Uterine smooth muscle cell (primary cell): Measurements from ENCODE around the gene TMEM237. TPM values are rescaled to one million over a fixed set of nuclear protein-coding genes. Genes with fewer than 3 reads are reported as not detected.

Experiments
- total RNA-seq: library from RNA; depleted of rRNA; stranded (reverse); fragments of >200 nt; gene quantifications from 2 replicates; pipeline ENCODE4 v1.2.3, GENCODE V29; 2014

TMEM237 gene, protein sequence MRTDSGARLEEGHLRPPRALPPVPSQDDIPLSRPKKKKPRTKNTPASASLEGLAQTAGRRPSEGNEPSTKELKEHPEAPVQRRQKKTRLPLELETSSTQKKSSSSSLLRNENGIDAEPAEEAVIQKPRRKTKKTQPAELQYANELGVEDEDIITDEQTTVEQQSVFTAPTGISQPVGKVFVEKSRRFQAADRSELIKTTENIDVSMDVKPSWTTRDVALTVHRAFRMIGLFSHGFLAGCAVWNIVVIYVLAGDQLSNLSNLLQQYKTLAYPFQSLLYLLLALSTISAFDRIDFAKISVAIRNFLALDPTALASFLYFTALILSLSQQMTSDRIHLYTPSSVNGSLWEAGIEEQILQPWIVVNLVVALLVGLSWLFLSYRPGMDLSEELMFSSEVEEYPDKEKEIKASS
- 37.7 and 44.3 TPM in 2 replicates for total RNA-seq

DNA sequence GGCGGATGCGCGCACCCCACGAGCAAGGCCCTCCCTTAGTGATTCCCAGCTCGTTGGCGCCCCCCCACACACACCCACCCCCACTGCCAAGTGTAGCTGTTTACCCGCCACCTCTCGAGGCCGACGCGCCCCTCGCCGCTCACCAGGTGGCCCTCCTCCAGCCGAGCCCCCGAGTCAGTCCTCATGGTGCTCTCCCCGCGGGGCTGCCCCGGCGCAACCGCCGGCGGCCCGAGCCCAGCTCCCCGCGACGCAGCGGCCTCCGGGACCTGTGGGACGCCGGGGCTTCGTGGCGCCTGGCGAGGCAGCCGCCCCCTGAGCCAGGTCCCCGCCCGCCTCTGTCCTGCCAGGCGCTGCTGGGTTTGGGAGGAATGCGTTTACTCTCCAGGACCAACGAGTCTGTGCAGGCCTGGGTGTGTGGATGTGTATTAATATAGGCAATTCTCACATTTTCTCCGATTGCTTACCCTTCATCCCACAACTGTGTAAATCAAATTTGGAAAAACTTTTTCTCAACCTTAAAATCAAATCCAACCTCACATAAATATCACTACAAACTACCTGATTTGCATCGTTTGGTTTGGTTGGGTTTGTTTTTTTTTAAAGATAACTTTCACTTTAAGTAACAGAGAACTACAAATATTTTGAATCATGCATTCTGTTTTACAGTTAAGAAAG, at the start of gene TMEM237:
TMEM237 (minus strand) TSS at position 288 of the 675 bp plus-strand sequence; CDS start at position 185, 103 bp downstream.

Other genes starting within 250 kb of the TMEM237 start
- gene TRAK2, start 192.0 kb downstream of the TMEM237 start, total RNA-seq = 63.4 and 68.9 TPM in 2 replicates
- gene STRADB, start 191.8 kb downstream of the TMEM237 start, total RNA-seq = 56.7 and 57.8 TPM in 2 replicates
- gene MPP4, start 55.1 kb upstream of the TMEM237 start, total RNA-seq = 2.0 and 4.0 TPM in 2 replicates
- 33.2 and 35.1 TPM in 2 replicates for gene ALS2, start 137.4 kb upstream of the TMEM237 start, total RNA-seq
- gene CDK15, start 163.0 kb upstream of the TMEM237 start, total RNA-seq = 3.1 and 3.4 TPM in 2 replicates